MM.1S (cell line): ENCODE results near the gene NACAD.

Source experiments
- CTCF ChIP-seq: fragments of 300-600 bp; sonication (generic); IDR thresholded peaks from 2 replicates; pipeline ENCODE4 v1.5.1; 2016; ENCODE audit warnings: antibody characterized with exemption, low read length, mixed read lengths
- EZH2 ChIP-seq: fragments of 300-600 bp; sonication (generic); optimal IDR thresholded peaks from 2 replicates; pipeline ENCODE3; 2017; ENCODE audit warnings: low read depth, mild to moderate bottlenecking, antibody characterized with exemption, low read length, mixed read lengths

DNA sequence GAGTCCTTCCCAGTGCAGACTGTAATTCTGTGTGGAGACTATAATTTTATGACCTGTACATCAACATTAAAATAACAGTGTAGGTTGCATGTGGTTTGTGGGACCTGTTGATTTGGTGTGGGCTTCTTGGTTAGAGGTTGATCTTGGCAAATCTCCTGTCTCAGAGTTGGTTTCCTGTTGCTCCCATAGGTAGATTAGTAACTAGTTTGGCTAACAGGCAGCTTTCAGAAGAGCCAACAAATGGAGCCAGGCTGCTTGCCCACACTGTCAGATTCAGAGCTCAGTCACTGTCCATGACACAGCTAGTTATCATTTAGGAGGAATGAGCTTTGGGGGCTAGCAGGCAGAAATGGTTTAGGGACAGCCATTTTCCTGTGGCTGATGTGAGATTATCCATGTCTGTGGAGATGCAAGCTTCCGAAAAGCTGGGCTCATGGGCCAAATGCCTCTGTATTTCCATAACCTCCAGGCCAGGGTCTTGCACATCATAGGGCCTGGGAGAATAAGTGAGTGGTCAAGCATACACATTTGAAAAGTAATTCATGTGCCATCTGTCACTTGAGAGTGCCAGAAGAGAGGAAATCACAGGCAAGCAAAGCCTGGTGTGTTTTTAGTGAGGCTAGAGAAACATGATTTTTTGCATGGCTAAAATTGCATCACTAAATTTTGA lies 55.4 kb downstream of the NACAD start:
- no peak for TF ChIP-seq CTCF
- TF ChIP-seq EZH2 = no peak
